ENCODE data around the gene PIAS4.
"Not testable (repeated sequence)": the region's sequence is repeated elsewhere in the genome, so short reads cannot be mapped to it uniquely, and the experiment has no call there.

- TF ChIP-seq CTCF (IDR thresholded peaks at IDR 0.05; ENCODE audit: low read depth, low read length, poor library complexity, severe bottlenecking); EZH2phosphoT487 (IDR thresholded peaks at IDR 0.05; ENCODE audit: borderline replicate concordance, low read length): not testable (repeated sequence)
Observed at GRCh38 chr19:4011430-4011829, 3.9 kb downstream of the PIAS4 start.
